Upper lobe of left lung (tissue), 6 donors: ENCODE data around the gene SLC48A1. TPM values are rescaled to one million over a fixed set of nuclear protein-coding genes. Genes with fewer than 3 reads are reported as not detected.

Experiments
- ATAC-seq, 2 donors: fragments of 200-7000 bp; cut with Tn5 transposase; one replicate each; pipeline ENCODE4 v1.9.1; 2022; ENCODE audit warnings: mild to moderate bottlenecking in 2 of 2, moderate library complexity in 2 of 2; ENCODE audit not compliant: low FRiP score in 2 of 2
- DNase-seq, 2 donors: peaks; one replicate each; pipeline ENCODE4 v3.0.0-alpha.2; 2019 to 2020
- H3K27ac ChIP-seq, 4 donors: fragments of 200-600 bp; sonication (generic); one replicate each; pipeline ENCODE4 v1.5.1; 2016 to 2019
- H3K27me3 ChIP-seq, 4 donors: fragments of 200-600 bp; sonication (generic); one replicate each; pipeline ENCODE4 v1.5.1; 2017 to 2019
- H3K36me3 ChIP-seq, 4 donors: fragments of 200-600 bp; sonication (generic); one replicate each; pipeline ENCODE4 v1.5.1; 2016 to 2019
- H3K4me1 ChIP-seq, 4 donors: fragments of 200-600 bp; sonication (generic); one replicate each; pipeline ENCODE4 v1.5.1; 2018 to 2019
- H3K4me3 ChIP-seq, 4 donors: fragments of 200-600 bp; sonication (generic); one replicate each; pipeline ENCODE4 v1.5.1; 2017 to 2019; ENCODE audit warnings: mild to moderate bottlenecking in 2 of 4, moderate library complexity in 1 of 4
- H3K9me3 ChIP-seq, 4 donors: fragments of 200-600 bp; sonication (generic); one replicate each; pipeline ENCODE4 v1.5.1; 2018 to 2019
- CTCF ChIP-seq, 6 experiments: fragments of 450-650 bp in 4 of 6; fragments of 200-600 bp in 2 of 6; sonication (generic) in 2 of 6; IDR thresholded peaks; one replicate each; pipeline ENCODE4 v1.5.1; 2016 to 2019; ENCODE audit warnings: antibody characterized with exemption in 6 of 6
- EP300 ChIP-seq, 4 donors: sonication (generic); formaldehyde crosslinking; IDR thresholded peaks; one replicate each; pipeline ENCODE4 v1.5.1; 2017; ENCODE audit warnings: antibody characterized with exemption in 4 of 4, control low read depth in 2 of 4
- POLR2A ChIP-seq, 4 donors: fragments of 450-650 bp; IDR thresholded peaks; one replicate each; pipeline ENCODE4 v1.5.1; 2016 to 2017; ENCODE audit warnings: antibody characterized with exemption in 4 of 4, mild to moderate bottlenecking in 2 of 4
- POLR2AphosphoS5 ChIP-seq, 2 donors: sonication (generic); formaldehyde crosslinking; IDR thresholded peaks; one replicate each; pipeline ENCODE4 v1.5.1; 2017; ENCODE audit warnings: antibody characterized with exemption in 2 of 2
- WGBS, 2 donors: methylation state at CpG; one replicate each; pipeline ENCODE4 v1.1.5; 2017 to 2018; 5-methylcytosine and 5-hydroxymethylcytosine counted together
- total RNA-seq, 6 donors: library from RNA; depleted of rRNA in 4 of 6; stranded (reverse); fragments of >200 nt in 4 of 6; gene quantifications; one replicate each; pipeline versions ENCODE4 v1.1.0 to v1.2.1, GENCODE V29; 2016 to 2021
- donor health status: DM: no; HTN: no; CAD: no; lungs with moderate emphysema.
- donor health status: DM: no; HTN: yes; CAD: no; lungs with severe emphysema.

The SLC48A1 gene
- total RNA-seq, 6 donors from 2014 or later, result 26.5 to 36.5 (median 33.9) TPM

GRCh38 chr12:47821346-47821706, 48.3 kb downstream of the SLC48A1 start:
- H3K36me3 ChIP-seq, result no peaks in the 10 kb centered on the region
- H3K4me3 ChIP-seq, result peak overlapping the region in 1 of 4 donors; percentile 67
- H3K27ac ChIP-seq, result peak overlapping the region; percentile 97 to 99 (median 98)
- peaks cover 79 to 91% (median 88%) of the 10 kb centered on the region in 4 donors for H3K4me1 ChIP-seq
- TF ChIP-seq POLR2AphosphoS5 (IDR thresholded peaks at IDR 0.05) (peak in 1 of 2 donors; percentile 38), CTCF (IDR thresholded peaks at IDR 0.05) (no peak)
- DNase-seq, result no peak
- H3K9me3 ChIP-seq, result no peaks in the 10 kb centered on the region
- H3K27me3 ChIP-seq, result no peaks in the 10 kb centered on the region
- ATAC-seq, result no peak
- 71 to 86% methylated on average over 4 of the region's 4 CpGs for WGBS, 2 donors

- ATAC-seq, result no peak
- no peaks in the 10 kb centered on the region for H3K9me3 ChIP-seq
- no peak for DNase-seq
- H3K27me3 ChIP-seq, result no peaks in the 10 kb centered on the region
- H3K36me3 ChIP-seq, result no peaks in the 10 kb centered on the region
- peaks cover 79 to 89% (median 86%) of the 10 kb centered on the region in 4 donors for H3K4me1 ChIP-seq
- WGBS, 2 donors, result 47 to 56% methylated on average over 2 of the region's 2 CpGs
- no peak overlapping the region for H3K4me3 ChIP-seq
- H3K27ac ChIP-seq, result peak overlapping the region; percentile 97 to 99 (median 98)
- TF ChIP-seq EP300 (IDR thresholded peaks at IDR 0.05) (no peak), POLR2A (IDR thresholded peaks at IDR 0.05) (no peak), CTCF (IDR thresholded peaks at IDR 0.05) (no peak), POLR2AphosphoS5 (IDR thresholded peaks at IDR 0.05) (no peak)
Measured at GRCh38 chr12:47822401-47822800, 49.4 kb downstream of the SLC48A1 start.

- 74 to 76% methylated on average over 3 of the region's 3 CpGs for WGBS, 2 donors
- H3K4me1 ChIP-seq, result peaks cover 79 to 89% (median 86%) of the 10 kb centered on the region in 4 donors
- H3K4me3 ChIP-seq, result no peak overlapping the region
- H3K9me3 ChIP-seq, result no peaks in the 10 kb centered on the region
- DNase-seq, result no peak
- no peaks in the 10 kb centered on the region for H3K27me3 ChIP-seq
- no peak for TF ChIP-seq POLR2A (IDR thresholded peaks at IDR 0.05)
- no peak for TF ChIP-seq CTCF (IDR thresholded peaks at IDR 0.05)
- no peak for TF ChIP-seq POLR2AphosphoS5 (IDR thresholded peaks at IDR 0.05)
- H3K27ac ChIP-seq, result peak overlapping the region; percentile 97 to 99 (median 98)
- no peaks in the 10 kb centered on the region for H3K36me3 ChIP-seq
- ATAC-seq, result no peak
Measured at GRCh38 chr12:47822863-47823262, 49.8 kb downstream of the SLC48A1 start.

GRCh38 chr12:47823422-47824086, 50.5 kb downstream of the SLC48A1 start:
- H3K4me3 ChIP-seq, result no peak overlapping the region
- H3K36me3 ChIP-seq, result no peaks in the 10 kb centered on the region
- DNase-seq (no peak), ATAC-seq (no peak)
- 84 to 89% methylated on average over 5 of the region's 5 CpGs for WGBS, 2 donors
- H3K27me3 ChIP-seq, result no peaks in the 10 kb centered on the region
- H3K9me3 ChIP-seq, result no peaks in the 10 kb centered on the region
- peak overlapping the region; percentile 97 to 99 (median 98) for H3K27ac ChIP-seq
- H3K4me1 ChIP-seq, result peaks cover 79 to 89% (median 85%) of the 10 kb centered on the region in 4 donors
- no peak for TF ChIP-seq POLR2AphosphoS5 (IDR thresholded peaks at IDR 0.05)
- TF ChIP-seq POLR2A (IDR thresholded peaks at IDR 0.05), result no peak
- no peak for TF ChIP-seq EP300 (IDR thresholded peaks at IDR 0.05)
- TF ChIP-seq CTCF (IDR thresholded peaks at IDR 0.05), result no peak

GRCh38 chr12:47824198-47824597, 51.2 kb downstream of the SLC48A1 start:
- TF ChIP-seq CTCF (IDR thresholded peaks at IDR 0.05), result no peak
- TF ChIP-seq EP300 (IDR thresholded peaks at IDR 0.05), result no peak
- no peak for TF ChIP-seq POLR2A (IDR thresholded peaks at IDR 0.05)
- TF ChIP-seq POLR2AphosphoS5 (IDR thresholded peaks at IDR 0.05), result no peak
- ATAC-seq (no peak), DNase-seq (no peak)
- 46 to 51% methylated on average over 2 of the region's 2 CpGs for WGBS, 2 donors
- Histone ChIP-seq H3K27ac (peak overlapping the region; percentile 97 to 99 (median 98)), H3K27me3 (no peaks in the 10 kb centered on the region), H3K9me3 (no peaks in the 10 kb centered on the region), H3K4me3 (no peak overlapping the region), H3K4me1 (peaks cover 85 to 92% (median 87%) of the 10 kb centered on the region in 4 donors), H3K36me3 (no peaks in the 10 kb centered on the region)
